Measurements from ENCODE around the gene FOXP2. TPM values are rescaled to one million over a fixed set of nuclear protein-coding genes. Genes with fewer than 3 reads are reported as not detected.

FOXP2 gene
- total and polyA plus RNA-seq, 7 donors = 1.6 to 150 (median 91.2) TPM

DNA sequence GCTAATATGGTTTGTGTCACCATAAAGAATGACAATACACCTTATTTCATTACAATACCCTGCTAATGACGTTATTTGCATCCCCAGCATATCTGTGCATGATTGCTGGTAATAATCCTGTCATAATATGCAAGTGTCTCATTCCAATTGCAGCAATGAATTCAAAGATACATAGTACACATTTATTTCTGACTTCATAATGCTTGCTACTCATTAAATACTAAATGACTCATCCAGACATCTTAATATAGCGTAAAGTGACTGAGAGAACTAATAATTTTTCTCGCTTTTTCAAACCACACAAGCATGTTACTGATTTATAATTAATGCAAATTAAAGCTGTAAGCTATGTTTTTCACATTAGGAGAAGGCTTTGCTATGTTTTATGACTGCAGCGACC is 272.6 kb downstream of the FOXP2 start:
- intact Hi-C loops (cut with DNase I) = no loop called here
- H3K27me3 ChIP-seq = no peaks in the 10 kb centered on the region
- TF ChIP-seq EP300 (IDR thresholded peaks at IDR 0.05) = no peak
- no peak for TF ChIP-seq POLR2AphosphoS5 (IDR thresholded peaks at IDR 0.05)
- no peak overlapping the region for H3K27ac ChIP-seq
- H3K4me1 ChIP-seq = no peaks in the 10 kb centered on the region
- H3K36me3 ChIP-seq = peaks cover 0 to 19% (median 8%) of the 10 kb centered on the region in 4 donors
- no peaks in the 10 kb centered on the region for H3K9me3 ChIP-seq
- WGBS, 2 donors = 90 to 91% methylated on average over 4 of the region's 4 CpGs
- H3K4me3 ChIP-seq = no peak overlapping the region
- DNase-seq = no peak

DNA sequence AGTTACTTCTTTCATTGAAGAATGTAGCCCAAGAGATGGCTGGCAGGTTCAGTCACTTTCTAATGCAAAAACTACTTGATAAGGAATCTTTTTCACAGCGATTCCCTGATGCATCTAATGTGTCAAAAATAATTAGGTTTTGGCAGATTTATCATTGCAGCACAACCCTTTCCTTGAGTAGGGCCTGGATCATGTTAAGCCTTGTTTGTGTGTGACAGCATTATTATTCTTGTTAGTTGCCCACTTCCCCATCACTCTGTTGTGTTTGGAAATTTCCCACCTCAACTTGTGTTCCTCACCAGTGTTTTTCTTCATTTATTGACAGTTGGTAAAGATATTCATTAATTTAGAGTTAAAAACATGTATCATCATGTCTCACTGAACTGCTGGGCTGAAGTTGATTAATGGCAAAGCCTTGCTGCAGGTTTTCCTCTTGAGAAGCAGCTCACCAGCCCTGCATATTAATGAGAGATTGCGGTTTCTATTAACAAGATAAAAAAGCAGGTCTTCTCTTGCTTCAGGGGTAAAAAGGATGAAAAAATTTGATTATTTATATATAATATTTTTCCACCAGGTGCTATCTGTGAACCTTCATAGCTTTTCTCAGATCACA is 273.9 kb downstream of the FOXP2 start:
- intact Hi-C loops (cut with DNase I) = no loop called here
- DNase-seq = no peak
- Histone ChIP-seq H3K4me1 (no peaks in the 10 kb centered on the region), H3K27ac (no peak overlapping the region), H3K4me3 (no peak overlapping the region), H3K36me3 (peaks cover 0 to 19% (median 8%) of the 10 kb centered on the region in 4 donors), H3K9me3 (no peaks in the 10 kb centered on the region), H3K27me3 (no peaks in the 10 kb centered on the region)
- no peak for TF ChIP-seq POLR2AphosphoS5 (IDR thresholded peaks at IDR 0.05)
- no peak for TF ChIP-seq POLR2A (IDR thresholded peaks at IDR 0.05)
- TF ChIP-seq EP300 (IDR thresholded peaks at IDR 0.05) = no peak
- TF ChIP-seq, protein P1, sequence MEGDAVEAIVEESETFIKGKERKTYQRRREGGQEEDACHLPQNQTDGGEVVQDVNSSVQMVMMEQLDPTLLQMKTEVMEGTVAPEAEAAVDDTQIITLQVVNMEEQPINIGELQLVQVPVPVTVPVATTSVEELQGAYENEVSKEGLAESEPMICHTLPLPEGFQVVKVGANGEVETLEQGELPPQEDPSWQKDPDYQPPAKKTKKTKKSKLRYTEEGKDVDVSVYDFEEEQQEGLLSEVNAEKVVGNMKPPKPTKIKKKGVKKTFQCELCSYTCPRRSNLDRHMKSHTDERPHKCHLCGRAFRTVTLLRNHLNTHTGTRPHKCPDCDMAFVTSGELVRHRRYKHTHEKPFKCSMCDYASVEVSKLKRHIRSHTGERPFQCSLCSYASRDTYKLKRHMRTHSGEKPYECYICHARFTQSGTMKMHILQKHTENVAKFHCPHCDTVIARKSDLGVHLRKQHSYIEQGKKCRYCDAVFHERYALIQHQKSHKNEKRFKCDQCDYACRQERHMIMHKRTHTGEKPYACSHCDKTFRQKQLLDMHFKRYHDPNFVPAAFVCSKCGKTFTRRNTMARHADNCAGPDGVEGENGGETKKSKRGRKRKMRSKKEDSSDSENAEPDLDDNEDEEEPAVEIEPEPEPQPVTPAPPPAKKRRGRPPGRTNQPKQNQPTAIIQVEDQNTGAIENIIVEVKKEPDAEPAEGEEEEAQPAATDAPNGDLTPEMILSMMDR (IDR thresholded peaks at IDR 0.05) = no peak
- WGBS, 2 donors = 83 to 94% methylated on average over 2 of the region's 2 CpGs

DNA sequence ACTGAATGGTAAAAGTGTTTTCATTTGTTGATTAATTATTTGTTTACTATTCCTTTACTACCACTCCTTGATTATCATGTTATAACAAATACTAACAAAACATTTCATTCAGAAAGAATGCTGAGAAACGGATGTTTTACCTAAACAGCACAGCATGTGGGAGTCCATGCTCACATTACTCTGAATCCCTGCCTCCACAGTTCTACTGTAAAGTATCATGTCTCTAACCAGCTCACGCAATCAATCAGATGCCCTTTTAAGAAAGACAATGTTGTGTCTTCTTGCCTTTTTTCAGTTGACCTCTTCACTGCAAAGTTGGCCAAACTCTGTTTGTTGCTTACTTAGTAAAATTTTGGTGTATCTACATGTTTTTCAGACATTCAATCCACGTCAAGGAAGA is 274.8 kb downstream of the FOXP2 start:
- intact Hi-C loops (cut with DNase I) = no loop called here
- no peaks in the 10 kb centered on the region for H3K4me1 ChIP-seq
- WGBS, 2 donors = 77 to 84% methylated on average over 3 of the region's 3 CpGs
- H3K27ac ChIP-seq = no peak overlapping the region
- H3K36me3 ChIP-seq = peaks cover 0 to 19% (median 8%) of the 10 kb centered on the region in 4 donors
- no peaks in the 10 kb centered on the region for H3K9me3 ChIP-seq
- TF ChIP-seq EP300 (IDR thresholded peaks at IDR 0.05) = no peak
- TF ChIP-seq POLR2A (IDR thresholded peaks at IDR 0.05) = no peak
- TF ChIP-seq POLR2AphosphoS5 (IDR thresholded peaks at IDR 0.05) = no peak
- TF ChIP-seq, protein P1 (IDR thresholded peaks at IDR 0.05) = no peak
- H3K27me3 ChIP-seq = no peaks in the 10 kb centered on the region
- no peak overlapping the region for H3K4me3 ChIP-seq
- no peak for DNase-seq

DNA sequence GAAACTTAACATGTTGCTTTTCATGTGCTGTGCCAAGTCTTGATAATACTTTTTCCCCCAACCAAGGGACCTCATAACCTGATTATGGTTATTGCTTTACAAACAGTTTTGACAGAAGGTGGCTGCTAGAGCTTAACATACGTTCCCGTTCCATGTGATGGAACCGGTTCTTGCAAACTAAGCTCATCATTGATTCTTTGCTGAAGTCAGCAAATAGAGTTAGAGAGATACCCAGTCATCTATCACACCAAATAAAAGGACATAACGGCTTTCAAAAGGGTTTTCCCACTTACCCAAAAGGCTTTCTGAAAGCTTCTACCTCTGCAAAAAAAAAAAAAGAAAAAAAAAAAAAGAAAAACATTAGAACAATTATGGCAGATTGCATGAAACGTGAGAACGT is 277.0 kb downstream of the FOXP2 start:
- no peaks in the 10 kb centered on the region for H3K9me3 ChIP-seq
- DNase-seq = no peak
- intact Hi-C loops (cut with DNase I) = no loop called here
- peaks cover 0 to 19% (median 8%) of the 10 kb centered on the region in 4 donors for H3K36me3 ChIP-seq
- H3K27ac ChIP-seq = no peak overlapping the region
- TF ChIP-seq, protein P1 (IDR thresholded peaks at IDR 0.05) = no peak
- TF ChIP-seq EP300 (IDR thresholded peaks at IDR 0.05) (no peak), POLR2AphosphoS5 (IDR thresholded peaks at IDR 0.05) (no peak), POLR2A (IDR thresholded peaks at IDR 0.05) (no peak)
- WGBS, 2 donors = 86 to 87% methylated on average over 6 of the region's 6 CpGs
- no peak overlapping the region for H3K4me3 ChIP-seq
- H3K4me1 ChIP-seq = no peaks in the 10 kb centered on the region
- H3K27me3 ChIP-seq = no peaks in the 10 kb centered on the region

DNA sequence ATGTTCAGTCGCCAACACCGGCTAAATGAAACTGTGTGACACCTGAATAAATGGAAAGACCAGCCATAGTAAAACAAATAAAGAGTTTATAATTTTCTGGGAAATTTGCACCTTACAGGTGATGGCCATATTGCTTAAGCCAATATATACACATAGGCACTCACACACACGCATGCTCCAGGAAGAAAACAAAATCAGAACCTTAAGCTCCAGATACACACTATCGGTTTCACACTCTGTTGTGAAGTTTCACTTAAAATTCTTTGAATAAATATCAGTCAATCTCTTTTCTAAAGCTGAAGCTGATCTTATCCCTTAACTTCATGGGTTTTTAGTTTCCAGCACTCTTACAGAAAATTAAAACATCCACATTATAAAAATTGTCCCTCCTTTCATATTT is 280.6 kb downstream of the FOXP2 start:
- Histone ChIP-seq H3K27ac (no peak overlapping the region), H3K4me3 (no peak overlapping the region), H3K9me3 (no peaks in the 10 kb centered on the region), H3K36me3 (peaks cover 0 to 11% (median 7%) of the 10 kb centered on the region in 4 donors), H3K4me1 (no peaks in the 10 kb centered on the region), H3K27me3 (no peaks in the 10 kb centered on the region)
- intact Hi-C loops (cut with DNase I) = no loop called here
- DNase-seq = no peak
- WGBS, 2 donors = 93 to 94% methylated on average over 4 of the region's 4 CpGs
- TF ChIP-seq, protein P1 (IDR thresholded peaks at IDR 0.05) = no peak
- TF ChIP-seq POLR2AphosphoS5 (IDR thresholded peaks at IDR 0.05) (no peak), POLR2A (IDR thresholded peaks at IDR 0.05) (no peak), EP300 (IDR thresholded peaks at IDR 0.05) (no peak)

Data from sigmoid colon (tissue), 7 donors.